ENCODE measurements around the gene TMC1. TPM values are rescaled to one million over a fixed set of nuclear protein-coding genes. Genes with fewer than 3 reads are reported as not detected.

The TMC1 gene
- total and polyA plus RNA-seq, 10 of the 15 experiments (the other 5 are each of a cell fraction or from before 2014, with no cell fraction given) = 0.06 to 0.94 (median 0.40) TPM; not detected in 1

GRCh38 chr9:72622186-72622585 is 100.8 kb downstream of the TMC1 start (continued):
- TF ChIP-seq IRF3 (IDR thresholded peaks at IDR 0.05) (no peak), SREBF2 (IDR thresholded peaks at IDR 0.05; ENCODE audit: low read length) (no peak), TAF1 (IDR thresholded peaks at IDR 0.05; ENCODE audit: borderline replicate concordance, low read depth, low read length) (no peak), NR2C2 (IDR thresholded peaks at IDR 0.05; ENCODE audit: borderline replicate concordance, control insufficient read depth, insufficient read length, low read depth) (no peak), NFIC (IDR thresholded peaks at IDR 0.05; ENCODE audit: low read depth, low read length) (no peak), NFYB (IDR thresholded peaks at IDR 0.05; ENCODE audit: insufficient read depth, low read depth, low read length) (no peak)

GRCh38 chr9:72623156-72623555 is 101.7 kb downstream of the TMC1 start:
- Histone ChIP-seq H3K36me3 (ENCODE audit: control insufficient read depth in 2 of 2, insufficient read depth in 2 of 2, low read length in 1 of 2) (no peaks in the 10 kb centered on the region), H2AFZ (ENCODE audit: control insufficient read depth, low read depth, low read length) (no peak overlapping the region), H3K27me3 (replicated peaks in 1 of 2; ENCODE audit: control insufficient read depth in 2 of 2, insufficient read depth in 2 of 2, low read length in 1 of 2) (no peaks in the 10 kb centered on the region), H3K79me2 (ENCODE audit: control insufficient read depth, insufficient read depth, low read length) (no peaks in the 10 kb centered on the region), H3K4me2 (ENCODE audit: control insufficient read depth, insufficient read depth) (no peak overlapping the region), H3K4me1 (ENCODE audit: control insufficient read depth, insufficient read depth, low read length) (no peaks in the 10 kb centered on the region), H3K4me3 (no peak overlapping the region), H3K27ac (ENCODE audit: control insufficient read depth, insufficient read depth) (no peak overlapping the region), H3K9me3 (replicated peaks; ENCODE audit: control insufficient read depth, insufficient read depth, low read length) (no peaks in the 10 kb centered on the region), H4K20me1 (ENCODE audit: control insufficient read depth, insufficient read depth) (no peaks in the 10 kb centered on the region), H3K9ac (ENCODE audit: control insufficient read depth, insufficient read depth, low read length) (no peak overlapping the region)
- 4% methylated on average over 2 of the region's 2 CpGs for WGBS (ENCODE audit: insufficient coverage, insufficient replicate concordance, low lambda C conversion rate, missing lambda C conversion rate)
- ChIA-PET RAD21 (ENCODE audit: unreplicated experiment) (no interaction called here), POLR2A (interaction anchor here (0.5 kb wide), 1 partner anchor 36 kb away, joined by 3 read pairs; no protein-coding TSS in a partner anchor), CTCF (interaction anchor here (1.3 kb wide), 1 partner anchor 344 kb away, joined by 3 read pairs; no protein-coding TSS in a partner anchor), SMC1A (ENCODE audit: uncharacterized antibody, unreplicated experiment) (interaction anchor here (1.0 kb wide), 1 partner anchor 455 kb away, joined by 3 read pairs; no protein-coding TSS in a partner anchor)
- FAIRE-seq (no peak), ATAC-seq (no peak), DNase-seq (ENCODE audit: low read depth, low spot score) (no peak)
- in situ Hi-C loops (cut with MboI) (no loop called here), intact Hi-C loops (cut with micrococcal nuclease; ENCODE audit: unreplicated experiment) (no loop called here)
- TF ChIP-seq ZNF622 (IDR thresholded peaks at IDR 0.05) (no peak), FOXK2 (IDR thresholded peaks at IDR 0.05) (no peak), CBFB (IDR thresholded peaks at IDR 0.05; ENCODE audit: low read depth) (no peak), ZNF217 (IDR thresholded peaks at IDR 0.05) (no peak), NFXL1 (IDR thresholded peaks at IDR 0.05; ENCODE audit: borderline replicate concordance) (no peak), ETV6 (conservative IDR thresholded peaks at IDR 0.05 in 1 of 2, IDR thresholded peaks at IDR 0.05 in 1 of 2; ENCODE audit: borderline replicate concordance in 1 of 2, low read depth in 1 of 2) (no peak), POLR2AphosphoS5 (IDR thresholded peaks at IDR 0.05; ENCODE audit: low read length) (no peak), JUND (IDR thresholded peaks at IDR 0.05; ENCODE audit: low read depth, low read length) (no peak), E2F4 (IDR thresholded peaks at IDR 0.05; ENCODE audit: low read depth, low read length) (no peak)
- no TSS peak for BruUV-seq (replicated peaks)

Data from GM12878 (cell line).